GM21723 (cell line): Measurements from ENCODE around the gene SUPT3H.

Experiments used
- ATAC-seq: cut with Tn5 transposase; IDR thresholded peaks from one replicate; pipeline ENCODE4 v1.9.1; 2021; ENCODE audit warnings: mild to moderate bottlenecking, moderate library complexity; ENCODE audit not compliant: unreplicated experiment

SUPT3H gene

GRCh38 chr6:44966449-44967092 is 411.2 kb downstream of the SUPT3H start:
- ATAC-seq: no peak

- no peak for ATAC-seq
These were observed 412.0 kb downstream of the SUPT3H start for GRCh38 chr6:44965708-44966107.

DNA sequence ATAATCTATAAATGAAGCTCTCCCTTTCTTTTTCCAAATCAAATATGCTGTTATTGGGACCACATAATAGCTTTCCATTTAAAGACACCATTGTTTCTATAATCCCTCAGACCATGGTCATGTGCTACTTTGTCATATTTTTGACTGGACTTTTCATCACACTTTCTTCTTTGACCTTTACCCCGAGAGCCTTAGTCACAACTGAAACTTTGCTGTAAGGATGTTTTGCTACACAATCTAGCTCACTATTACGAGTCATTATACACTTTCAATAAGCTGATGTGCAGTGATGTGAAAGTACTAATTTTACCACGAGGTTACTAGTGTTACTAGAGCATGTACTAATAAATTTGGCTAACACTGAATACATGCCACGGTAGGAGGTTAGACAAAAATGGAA is 416.8 kb downstream of the SUPT3H start:
- no peak for ATAC-seq

DNA sequence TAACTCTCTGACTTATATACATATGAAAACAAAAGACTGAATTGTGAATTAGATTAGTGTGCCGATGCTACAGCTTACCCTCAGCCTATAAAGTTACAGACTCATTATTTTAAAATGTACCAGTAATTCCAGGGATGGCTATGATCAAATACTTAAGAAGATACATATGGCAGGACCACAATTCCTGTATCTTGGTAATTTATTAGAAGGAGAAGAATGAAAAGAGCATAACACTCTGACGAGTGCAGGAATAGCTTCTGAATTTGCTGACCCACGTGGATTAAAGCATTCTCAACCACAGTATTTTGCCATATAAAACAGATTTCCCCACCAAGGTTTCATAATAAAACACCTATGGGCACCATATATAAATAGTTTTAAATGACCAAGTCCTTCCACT is 418.1 kb downstream of the SUPT3H start:
- ATAC-seq: no peak

DNA sequence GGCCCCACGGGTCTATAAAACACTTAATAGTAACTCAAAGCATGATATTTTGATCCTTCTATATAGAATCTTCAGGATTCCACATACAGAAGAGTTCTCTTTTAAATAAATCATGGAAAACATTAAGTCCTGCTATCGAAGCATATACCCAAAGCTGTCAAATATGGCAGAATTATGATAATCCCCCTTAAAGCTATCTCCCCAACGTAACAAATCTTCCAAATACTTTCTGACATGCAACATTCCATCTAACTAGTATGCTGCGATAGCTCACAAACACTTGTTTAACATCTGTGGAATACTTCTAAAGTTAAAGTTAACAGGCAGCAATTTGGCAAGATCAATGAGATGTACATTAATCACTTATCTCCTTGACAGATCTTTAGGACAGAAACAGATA is 420.6 kb downstream of the SUPT3H start:
- no peak for ATAC-seq

DNA sequence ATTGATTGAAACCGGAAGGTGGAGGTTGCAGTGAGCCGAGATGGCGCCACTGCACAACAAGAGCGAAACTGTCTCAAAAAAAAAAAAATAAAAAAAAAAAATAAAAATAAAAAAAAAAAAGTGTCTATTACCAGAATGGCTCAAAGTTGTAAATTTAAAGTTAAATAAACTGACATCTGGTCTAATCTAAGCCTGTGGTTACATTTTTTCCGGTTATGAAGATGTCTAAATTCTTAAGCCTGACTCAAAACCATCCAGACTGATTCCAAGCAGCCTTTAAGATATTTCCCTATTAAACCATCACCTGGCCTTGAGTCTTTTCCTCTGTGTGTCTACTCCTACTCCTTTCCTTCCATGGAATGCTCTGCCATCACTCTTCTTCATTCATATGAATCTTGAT is 421.3 kb downstream of the SUPT3H start:
- ATAC-seq: no peak

DNA sequence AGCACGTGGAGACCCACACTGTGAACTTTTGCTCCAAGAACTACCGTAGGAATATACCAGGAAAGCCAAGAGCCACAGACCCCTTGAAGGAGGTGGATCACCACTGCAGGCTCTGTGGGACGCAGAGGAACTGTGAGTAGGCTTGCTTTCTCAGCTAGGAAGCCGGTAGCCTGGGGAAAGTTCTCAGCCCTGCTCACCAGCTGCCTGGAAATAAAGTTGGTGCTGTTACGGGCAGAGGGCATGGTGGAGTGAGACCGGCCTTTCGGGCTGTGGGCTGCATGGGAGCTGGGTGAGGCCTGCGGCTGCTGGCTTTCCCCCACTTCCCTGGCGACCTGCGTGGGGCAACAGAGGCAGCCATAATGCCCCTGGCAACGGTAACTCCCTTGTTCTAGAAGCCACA is 422.6 kb downstream of the SUPT3H start:
- no peak for ATAC-seq

- ATAC-seq: no peak
These were observed 423.5 kb downstream of the SUPT3H start for GRCh38 chr6:44954281-44954680.

DNA sequence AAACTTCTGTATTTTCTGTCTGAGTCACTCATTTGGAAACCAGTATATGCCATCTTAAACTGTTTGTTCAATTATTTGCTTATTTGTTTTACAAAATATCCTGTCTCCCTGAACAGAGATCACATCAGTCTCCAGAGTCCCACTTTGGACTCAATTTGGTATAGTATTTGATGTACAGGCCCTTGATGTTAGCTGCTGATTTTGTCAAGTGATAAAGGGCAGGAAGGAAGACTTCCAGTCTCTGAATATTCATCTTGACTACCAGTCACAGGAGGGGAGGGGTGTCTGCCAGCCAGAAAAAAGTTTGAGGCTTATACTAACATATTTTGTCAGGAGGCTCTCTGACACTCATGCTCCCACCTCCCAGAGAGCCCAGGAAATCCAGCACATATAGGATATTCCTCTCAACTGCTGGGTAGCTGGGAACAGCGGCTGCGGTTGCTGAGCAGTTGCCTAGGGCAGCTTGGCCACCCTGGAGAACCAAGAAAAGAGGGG is 426.4 kb downstream of the SUPT3H start:
- ATAC-seq: no peak

GRCh38 chr6:44949596-44950201 is 428.0 kb downstream of the SUPT3H start:
- no peak for ATAC-seq

- ATAC-seq: no peak
These were observed 434.2 kb downstream of the SUPT3H start for GRCh38 chr6:44943541-44943940.

- no peak for ATAC-seq
These were observed 434.9 kb downstream of the SUPT3H start for GRCh38 chr6:44942798-44943197.

DNA sequence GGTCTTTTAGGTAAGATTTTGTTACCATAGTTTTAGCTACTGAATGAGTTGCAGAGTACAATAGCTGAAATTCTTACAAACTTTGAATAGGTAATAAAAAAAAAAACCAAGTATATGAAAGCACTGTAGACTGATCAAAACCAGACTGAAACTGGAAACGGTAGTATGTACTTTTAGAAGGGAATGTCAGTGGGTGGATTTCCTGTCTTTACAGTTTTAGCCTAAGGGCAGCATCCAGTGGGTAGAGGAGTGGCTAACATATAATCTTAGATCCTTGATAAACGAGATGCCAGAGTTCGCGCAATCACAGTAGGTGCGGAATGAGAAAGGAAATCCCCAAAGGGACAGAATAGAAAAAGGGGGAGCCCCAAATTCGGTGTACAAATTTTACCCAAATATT is 435.5 kb downstream of the SUPT3H start:
- no peak for ATAC-seq

- no peak for ATAC-seq
These were observed 437.4 kb downstream of the SUPT3H start for GRCh38 chr6:44940367-44940766.

DNA sequence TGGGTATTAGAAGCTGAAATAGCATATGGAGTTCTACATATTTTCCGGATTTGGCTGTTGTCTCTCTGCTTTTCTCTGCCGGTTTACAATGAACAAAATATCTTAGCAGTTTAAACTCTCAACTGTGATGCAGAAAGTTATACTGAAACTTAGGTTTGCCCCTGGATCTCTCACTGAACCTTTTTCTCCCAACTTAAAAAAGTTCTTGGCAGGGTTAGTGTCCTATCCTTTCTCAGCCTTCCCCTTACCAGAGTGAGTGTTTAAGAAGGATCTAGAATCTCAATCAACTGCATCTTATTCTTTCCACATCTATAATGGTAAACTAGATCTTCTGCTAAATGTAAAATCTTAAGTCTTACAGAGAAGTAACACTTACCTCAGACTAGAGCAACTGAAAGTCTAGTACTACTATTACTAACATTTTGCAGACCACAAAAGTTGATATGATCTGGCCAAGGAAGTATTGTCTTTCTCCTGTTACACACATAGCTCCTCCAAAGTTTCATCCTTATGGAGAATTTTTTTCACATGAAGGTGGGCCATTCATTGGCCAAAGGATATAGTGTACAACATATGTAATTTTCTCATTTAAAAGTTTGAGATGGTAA is 441.9 kb downstream of the SUPT3H start:
- no peak for ATAC-seq

GRCh38 chr6:44933108-44933507 is 444.6 kb downstream of the SUPT3H start:
- ATAC-seq: no peak

DNA sequence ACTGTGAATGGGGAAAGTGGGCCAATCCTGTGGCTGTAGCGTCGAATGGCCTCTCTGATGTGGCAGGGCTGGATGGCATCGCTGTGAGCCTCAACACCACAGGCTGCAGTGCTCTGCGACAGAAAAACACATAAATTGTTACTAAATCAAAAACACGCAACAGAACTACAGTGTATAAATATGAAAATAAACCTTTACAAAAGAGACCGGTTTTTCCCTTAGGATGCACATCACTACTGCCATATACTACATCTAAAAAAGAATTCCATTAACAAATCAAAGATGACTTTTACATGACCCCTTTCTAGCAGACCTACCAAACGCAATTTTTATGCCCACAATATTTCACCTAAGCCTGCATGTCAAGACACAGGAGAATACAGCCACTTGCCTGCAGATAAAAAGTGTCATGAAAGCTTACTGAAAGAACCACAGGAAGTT is 445.1 kb downstream of the SUPT3H start:
- ATAC-seq: no peak

DNA sequence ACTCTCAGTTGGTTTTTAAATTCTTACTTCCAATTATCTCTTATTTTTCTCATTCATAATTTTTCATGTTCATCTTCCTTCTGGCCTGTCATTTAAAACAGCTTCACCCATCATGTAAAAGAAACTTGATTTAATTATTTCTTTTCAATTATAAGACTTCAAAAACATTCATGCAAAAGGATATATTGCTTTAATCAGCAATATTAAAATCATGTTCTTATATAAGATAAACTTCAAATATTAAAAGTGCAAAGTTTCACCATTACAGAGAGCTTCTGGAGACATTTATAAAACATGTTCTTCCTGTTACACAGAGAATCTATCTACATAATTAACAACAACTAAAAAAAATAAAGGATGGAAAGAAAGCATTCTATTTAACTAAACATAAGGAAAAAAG is 446.3 kb downstream of the SUPT3H start:
- no peak for ATAC-seq

- no peak for ATAC-seq
These were observed 451.2 kb downstream of the SUPT3H start for GRCh38 chr6:44926556-44926955.

DNA sequence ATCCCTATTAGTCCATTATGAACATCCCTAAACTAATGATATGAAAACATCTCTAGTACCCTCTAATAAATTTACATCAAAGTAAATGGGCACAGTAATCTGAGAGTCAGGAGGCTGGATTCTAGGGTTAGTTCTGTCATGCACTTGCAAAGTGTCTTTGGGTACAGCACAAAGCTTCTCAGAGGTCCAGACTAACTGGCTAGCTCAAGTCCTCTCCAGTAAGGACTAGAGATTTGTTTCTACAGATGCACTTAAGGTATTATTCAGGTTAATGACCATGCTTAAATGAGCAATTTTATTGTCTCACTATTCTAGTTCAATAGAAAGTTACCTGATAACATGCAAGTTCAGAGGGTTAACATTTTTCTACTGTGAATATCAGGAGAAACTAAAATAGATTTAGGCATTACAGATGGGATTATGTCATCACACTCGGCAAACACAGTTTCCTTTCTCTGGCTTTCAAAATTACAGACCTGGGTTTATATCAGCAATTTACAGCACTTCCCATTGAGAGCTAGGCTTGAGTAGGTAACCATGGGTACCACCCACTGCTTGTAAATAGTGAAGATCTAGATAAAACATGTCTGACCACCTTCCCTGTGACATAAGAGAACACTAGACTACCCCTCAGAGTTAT is 452.5 kb downstream of the SUPT3H start:
- no peak for ATAC-seq

- ATAC-seq: no peak
These were observed 454.3 kb downstream of the SUPT3H start for GRCh38 chr6:44923444-44923843.

- ATAC-seq: no peak
These were observed 455.9 kb downstream of the SUPT3H start for GRCh38 chr6:44921798-44922197.
